ENCODE results near the gene DAPK1. TPM values are rescaled to one million over a fixed set of nuclear protein-coding genes. Genes with fewer than 3 reads are reported as not detected.

The DAPK1 gene
- total and polyA plus RNA-seq, 2 donors (not counting 3 experiments of a cell fraction or from before 2014, with no cell fraction given), result 58.9 to 119 TPM

- no peaks in the 10 kb centered on the region for H3K9me1 ChIP-seq (replicated peaks; ENCODE audit: control insufficient read depth, extremely low read depth, insufficient read depth, low read length)
- intact Hi-C loops (cut with micrococcal nuclease), result no loop called here
- no peaks in the 10 kb centered on the region for H3K27me3 ChIP-seq (ENCODE audit: control insufficient read depth in 2 of 2, insufficient read depth in 2 of 2, low read length in 2 of 2)
- TF ChIP-seq FOS (IDR thresholded peaks at IDR 0.05; ENCODE audit: borderline replicate concordance, insufficient read depth, low read length) (no peak), POLR2AphosphoS5 (IDR thresholded peaks at IDR 0.05; ENCODE audit: insufficient read depth, low read depth, low read length) (no peak), POLR2A (IDR thresholded peaks at IDR 0.05; ENCODE audit: low read depth, low read length) (no peak), MYC (IDR thresholded peaks at IDR 0.05; ENCODE audit: low read depth, low read length) (no peak), GATA2 (IDR thresholded peaks at IDR 0.05; ENCODE audit: insufficient read depth, insufficient read length, low read depth, low read length) (no peak), EZH2 (IDR thresholded peaks at IDR 0.05; ENCODE audit: borderline replicate concordance, low read depth, low read length, severe bottlenecking) (no peak), CTCF (IDR thresholded peaks at IDR 0.05; ENCODE audit: extremely low read depth in 1 of 2, insufficient read depth in 1 of 2, low read depth in 1 of 2, low read length in 2 of 2) (no peak), JUN (IDR thresholded peaks at IDR 0.05; ENCODE audit: borderline replicate concordance, insufficient read depth, insufficient read length, low read depth) (no peak)
- FAIRE-seq (no peak), DNase-seq (ENCODE audit: low read depth, low spot score) (no peak)
- H4K20me1 ChIP-seq (replicated peaks; ENCODE audit: control insufficient read depth, extremely low read depth, insufficient read depth, low read length), result no peaks in the 10 kb centered on the region
- no peak overlapping the region for H3K4me3 ChIP-seq (replicated peaks in 1 of 3; ENCODE audit: insufficient read depth in 1 of 3, low read depth in 1 of 3, low read length in 3 of 3)
- no peak overlapping the region for H3K4me2 ChIP-seq (ENCODE audit: insufficient read depth, low read length)
- H3K79me2 ChIP-seq (ENCODE audit: control insufficient read depth, insufficient read depth, low read length), result no peaks in the 10 kb centered on the region
- no peak overlapping the region for H2AFZ ChIP-seq (ENCODE audit: low read depth, low read length)
- no peak overlapping the region for H3K27ac ChIP-seq (ENCODE audit: insufficient read depth, low read depth, low read length)
- H3K9ac ChIP-seq (replicated peaks; ENCODE audit: extremely low read depth, insufficient read depth, low read length), result no peak overlapping the region
- peaks cover 0 to 5% of the 10 kb centered on the region in 2 experiments for H3K36me3 ChIP-seq (ENCODE audit: control insufficient read depth in 2 of 2, extremely low read depth in 1 of 2, insufficient read depth in 2 of 2, low read length in 2 of 2)
- BruUV-seq (replicated peaks), result no TSS peak
- ChIA-PET POLR2A (no interaction called here), CTCF (interaction anchor here (1.0 to 4.6 kb wide), 2 partner anchors 12 to 61 kb away, joined by 3 to 13 read pairs; partner anchors contain the start of gene DAPK1)
- H3K9me3 ChIP-seq (replicated peaks; ENCODE audit: control insufficient read depth, insufficient read depth, low read length), result no peaks in the 10 kb centered on the region
- H3K4me1 ChIP-seq (ENCODE audit: control insufficient read depth, extremely low read depth, insufficient read depth, low read length), result no peaks in the 10 kb centered on the region
- dilution Hi-C loops (cut with MboI; ENCODE audit: extremely low pct_ligation_motif_present, low sequenced_read_pairs), result no loop called here
Measured at GRCh38 chr9:87557996-87558395, 60.3 kb downstream of the DAPK1 start.
